Retinal pigment epithelial cell (primary cell): ENCODE data around the gene VRK2.
"Not testable (repeated sequence)": the region's sequence is repeated elsewhere in the genome, so short reads cannot be mapped to it uniquely, and the experiment has no call there.

Source experiments
- DNase-seq: peaks from one replicate; pipeline ENCODE4 v3.0.0-alpha.2; 2010; ENCODE audit warnings: low read depth
- H3K4me3 ChIP-seq: 2 replicates; pipeline ENCODE4 v1.5.1; 2011; ENCODE audit warnings: mild to moderate bottlenecking, low read length, control low read depth, moderate library complexity
- CTCF ChIP-seq: conservative IDR thresholded peaks from 2 replicates; pipeline ENCODE4 v1.5.1; 2011; ENCODE audit warnings: low read depth, low read length, control low read depth, inconsistent platforms

The VRK2 gene

GRCh38 chr2:58157754-58158153 is 111.1 kb downstream of the VRK2 start:
- H3K4me3 ChIP-seq = no peak overlapping the region
- DNase-seq = no peak
- no peak for TF ChIP-seq CTCF

- no peak overlapping the region for H3K4me3 ChIP-seq
- no peak for DNase-seq
- no peak for TF ChIP-seq CTCF
Measured at GRCh38 chr2:58158481-58158880, 111.9 kb downstream of the VRK2 start.

GRCh38 chr2:58163913-58164312 is 117.3 kb downstream of the VRK2 start:
- no peak for TF ChIP-seq CTCF

GRCh38 chr2:58168130-58168529 is 121.5 kb downstream of the VRK2 start:
- not testable (repeated sequence) for DNase-seq, H3K4me3 ChIP-seq

More at GRCh38 chr2:58163913-58164312, 117.3 kb downstream of the VRK2 start:
- H3K4me3 ChIP-seq = no peak overlapping the region
- no peak for DNase-seq

- H3K4me3 ChIP-seq, DNase-seq: not testable (repeated sequence)
Measured at GRCh38 chr2:58169845-58170244, 123.2 kb downstream of the VRK2 start.

GRCh38 chr2:58170334-58170933 is 123.8 kb downstream of the VRK2 start:
- DNase-seq, H3K4me3 ChIP-seq: not testable (repeated sequence)

GRCh38 chr2:58171831-58172230 is 125.2 kb downstream of the VRK2 start:
- DNase-seq, H3K4me3 ChIP-seq: not testable (repeated sequence)

- not testable (repeated sequence) for DNase-seq, H3K4me3 ChIP-seq
Measured at GRCh38 chr2:58177187-58177586, 130.6 kb downstream of the VRK2 start.

- not testable (repeated sequence) for H3K4me3 ChIP-seq, DNase-seq
Measured at GRCh38 chr2:58180175-58180574, 133.6 kb downstream of the VRK2 start.

- no peak for DNase-seq
- no peak for TF ChIP-seq CTCF
- H3K4me3 ChIP-seq = no peak overlapping the region
Measured at GRCh38 chr2:58180635-58181034, 134.0 kb downstream of the VRK2 start.
